GM21619 (cell line): ENCODE data around the gene PLXDC2.
"Not testable (repeated sequence)": the region's sequence is repeated elsewhere in the genome, so short reads cannot be mapped to it uniquely, and the experiment has no call there.

Source experiments
- ATAC-seq: cut with Tn5 transposase; IDR thresholded peaks from one replicate; pipeline ENCODE4 v1.9.1; 2021; ENCODE audit not compliant: unreplicated experiment

The PLXDC2 gene

DNA sequence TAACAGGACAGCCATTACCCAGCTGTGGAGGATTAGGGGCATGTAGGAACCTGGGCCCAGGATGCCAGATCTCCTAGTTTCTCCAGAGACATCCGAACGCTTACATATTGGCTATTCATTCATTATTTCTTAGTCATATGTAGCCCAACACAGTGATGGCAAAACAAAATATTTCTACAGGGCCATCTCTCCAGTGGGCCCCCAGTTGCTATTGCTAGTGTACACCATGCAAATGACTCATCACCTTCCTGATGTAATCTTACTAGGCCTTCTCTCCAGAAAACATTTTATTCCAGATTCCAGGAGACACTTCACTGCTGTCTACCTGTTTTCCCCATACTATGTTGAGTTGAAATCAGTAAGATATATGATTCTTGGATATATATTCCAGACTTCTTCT, 201.7 kb downstream of the PLXDC2 start:
- ATAC-seq, result no peak

DNA sequence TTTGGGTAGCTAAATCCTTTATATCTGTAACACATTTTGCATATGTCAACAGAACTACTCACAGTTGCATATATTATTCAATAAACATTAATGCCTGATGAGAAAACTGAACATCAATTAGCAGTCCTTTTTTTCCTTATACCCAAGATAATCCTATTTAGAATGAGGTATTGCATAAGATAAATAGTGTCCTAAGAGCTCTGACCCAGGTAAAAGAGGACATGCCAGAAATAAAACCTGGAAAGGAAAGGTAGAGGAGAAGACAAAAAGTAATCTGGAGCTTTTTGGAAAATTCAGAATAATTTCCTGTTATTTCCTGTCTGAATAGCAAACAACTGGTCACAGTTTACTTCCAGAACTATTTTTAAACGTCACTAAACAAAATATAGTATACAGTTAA, 204.4 kb downstream of the PLXDC2 start:
- ATAC-seq, result no peak

DNA sequence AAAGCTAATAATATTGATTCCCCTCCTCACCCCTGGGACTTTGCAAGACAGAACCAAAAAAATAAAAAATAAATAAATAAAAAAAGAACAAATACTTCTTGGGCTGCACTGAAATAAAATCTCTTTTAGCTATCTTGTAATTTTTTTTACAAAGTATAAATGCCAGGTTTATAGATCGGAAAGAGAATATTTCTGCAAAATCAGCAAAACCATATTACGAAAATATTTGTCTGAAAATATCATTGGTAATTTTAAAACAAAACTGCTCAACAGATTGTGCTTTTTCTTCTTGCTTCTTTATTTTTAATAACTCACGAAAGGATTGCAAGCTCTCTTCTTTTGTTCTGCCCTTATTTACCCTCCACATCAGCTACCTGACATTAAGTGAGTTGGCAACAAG, 213.3 kb downstream of the PLXDC2 start:
- ATAC-seq, result no peak

DNA sequence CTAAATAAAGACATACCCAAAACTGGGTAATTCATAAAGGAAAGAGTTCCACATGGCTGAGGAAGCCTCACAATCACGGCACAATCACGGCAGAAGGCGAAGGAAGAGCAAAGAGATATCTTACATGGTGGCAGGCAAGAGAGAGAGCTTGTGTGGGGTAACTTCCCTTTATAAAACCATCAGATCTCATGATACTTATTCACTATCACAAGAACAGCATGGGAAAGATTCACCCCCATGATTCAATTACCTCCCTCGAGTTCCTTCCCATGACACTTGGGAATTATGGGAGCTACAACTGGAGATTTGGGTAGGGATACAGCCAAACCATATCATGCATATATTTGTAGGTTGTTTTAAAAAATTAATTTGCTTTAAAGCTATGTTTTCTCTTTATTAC, 217.2 kb downstream of the PLXDC2 start:
- no peak for ATAC-seq

DNA sequence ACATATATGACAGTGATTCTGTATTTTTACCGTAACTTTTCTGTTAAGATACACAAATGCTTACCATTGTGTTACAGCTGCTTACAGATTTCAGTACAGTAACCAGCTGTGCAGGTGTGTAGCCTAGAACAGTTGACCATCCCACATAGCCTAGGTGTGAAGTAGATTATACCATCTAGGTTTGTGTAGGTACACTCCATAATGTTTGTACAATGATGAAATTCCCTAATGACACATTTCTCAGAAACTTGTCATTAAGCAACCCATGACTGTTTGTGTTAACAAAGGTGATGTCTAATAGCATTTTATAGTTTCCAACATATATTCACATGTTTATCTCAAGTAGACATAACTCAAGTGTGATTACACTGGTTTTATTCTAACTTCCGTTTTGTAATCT, 218.5 kb downstream of the PLXDC2 start:
- no peak for ATAC-seq

DNA sequence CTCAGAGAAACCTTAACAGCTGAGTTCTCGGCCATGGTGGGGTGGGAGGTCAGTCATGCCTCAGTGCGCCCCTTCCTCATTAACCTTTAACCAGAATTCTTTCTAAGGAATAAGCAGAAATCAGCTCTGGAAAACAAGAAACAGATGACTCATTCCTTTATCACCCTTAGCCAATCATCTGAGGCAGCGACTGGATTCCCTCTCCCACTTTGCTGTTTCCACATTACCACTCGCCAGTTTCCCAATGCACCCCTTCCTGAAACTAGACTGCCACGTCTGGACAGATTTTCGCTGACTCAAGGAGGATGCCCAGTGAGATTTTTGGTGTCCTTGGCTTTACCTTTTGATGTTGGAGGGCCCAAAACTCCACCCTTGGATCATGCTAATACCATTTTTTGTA, 223.8 kb downstream of the PLXDC2 start:
- no peak for ATAC-seq

DNA sequence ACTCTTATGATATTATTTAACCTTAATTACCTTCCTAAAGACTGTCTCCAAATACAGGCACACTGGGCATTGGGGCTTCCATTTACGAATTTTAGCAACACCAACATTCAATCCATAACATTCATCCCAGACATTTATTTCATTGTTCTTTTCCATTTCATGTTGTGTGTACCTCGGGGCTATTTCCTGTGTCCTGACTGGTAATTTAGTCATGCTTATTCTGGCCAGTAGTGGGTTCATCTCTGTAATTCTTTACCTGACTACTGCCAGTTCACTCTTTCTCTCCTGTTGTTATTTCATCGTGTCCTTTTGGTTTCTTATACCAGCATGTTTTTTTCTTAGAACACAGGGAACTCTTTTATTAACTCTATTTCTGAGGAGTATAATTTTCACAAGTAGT, 225.7 kb downstream of the PLXDC2 start:
- ATAC-seq, result no peak

DNA sequence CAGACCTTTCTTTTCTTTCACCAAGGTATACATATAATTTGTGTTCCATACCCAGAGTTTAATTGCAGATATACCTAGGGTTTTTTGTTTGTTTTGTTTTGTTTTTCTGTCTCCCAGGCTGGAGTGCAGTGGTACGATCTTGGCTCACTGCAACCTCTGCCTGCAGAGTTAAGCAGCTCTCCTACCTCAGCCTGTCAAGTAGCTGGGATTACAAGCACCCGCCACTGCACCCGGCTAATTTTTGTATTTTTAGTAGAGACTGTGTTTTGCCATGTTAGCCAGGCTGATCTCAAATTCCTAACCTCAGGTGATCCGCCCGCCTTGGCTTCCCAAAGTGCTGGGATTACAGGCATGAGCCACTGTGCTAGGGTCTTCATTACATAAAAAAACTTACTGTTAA, 228.9 kb downstream of the PLXDC2 start:
- not testable (repeated sequence) for ATAC-seq

DNA sequence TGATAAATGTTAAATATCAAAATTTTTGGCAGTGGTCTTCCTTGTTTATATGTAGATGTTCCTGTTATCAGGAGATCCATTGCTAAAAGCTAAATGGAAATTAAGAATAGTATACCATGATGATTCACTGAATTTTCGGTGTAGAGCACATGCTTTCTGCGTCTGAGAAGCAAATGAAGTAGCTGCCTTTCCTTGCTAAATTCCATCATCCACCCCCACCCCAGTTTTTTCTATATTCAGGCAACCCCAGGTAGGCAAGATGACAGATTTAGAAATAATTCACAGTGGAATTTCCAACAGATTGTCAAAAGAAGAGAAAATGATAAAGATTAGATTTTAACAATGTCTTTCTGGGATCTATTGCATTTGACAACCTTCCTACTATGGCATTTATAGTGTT, 231.9 kb downstream of the PLXDC2 start:
- ATAC-seq, result no peak

DNA sequence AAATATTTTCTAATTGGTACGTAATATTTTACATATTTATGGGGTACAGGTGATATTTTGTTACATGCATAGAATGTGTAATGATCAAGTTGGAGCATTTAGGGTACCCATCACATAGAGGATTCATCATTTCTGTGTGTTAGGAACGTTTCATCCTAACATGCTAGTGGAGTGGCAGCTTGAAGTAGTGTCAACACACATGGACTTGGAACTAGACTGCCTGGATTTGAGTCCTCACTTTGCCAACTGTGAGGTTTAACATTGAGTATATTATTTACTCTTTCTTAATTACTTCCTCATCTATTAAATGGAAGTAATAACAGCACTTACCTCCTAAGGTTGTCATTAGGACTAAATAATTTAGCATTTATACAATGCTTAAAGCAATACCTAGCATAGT, 241.9 kb downstream of the PLXDC2 start:
- no peak for ATAC-seq

DNA sequence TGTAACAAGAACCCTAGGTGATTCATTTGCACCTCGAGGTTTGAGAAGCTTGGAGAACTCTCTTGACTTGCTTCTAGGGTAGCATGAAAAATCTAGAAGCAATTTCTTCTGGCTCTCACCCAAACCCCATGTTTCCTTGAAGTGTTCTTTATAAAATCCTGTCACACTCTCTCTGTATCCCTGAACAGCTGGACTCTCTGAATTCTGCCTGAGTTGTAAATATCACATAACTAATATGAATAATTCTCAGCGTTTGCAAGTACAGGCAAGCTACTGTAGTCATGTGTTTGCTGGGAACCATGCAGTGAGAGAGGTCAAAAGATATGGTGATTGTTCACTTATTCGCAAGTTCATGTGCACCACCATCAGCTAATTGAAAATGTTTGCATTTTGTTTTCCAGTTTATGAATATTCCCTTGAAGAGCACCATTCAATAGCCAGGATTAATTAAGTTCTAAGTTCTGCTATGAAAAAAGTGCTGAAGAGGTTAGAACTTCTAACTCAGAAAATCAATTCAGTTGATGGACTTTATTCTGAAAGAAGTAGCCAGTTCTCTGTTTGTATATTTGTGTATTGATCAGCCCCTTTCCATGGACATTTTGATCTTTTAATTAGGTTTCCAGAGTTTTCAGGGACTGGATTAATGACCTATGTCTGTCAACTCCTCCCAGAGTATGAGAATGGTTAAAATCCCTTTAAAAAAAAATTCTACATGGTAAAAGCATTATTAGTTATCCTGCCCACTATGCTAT, 243.0 kb downstream of the PLXDC2 start:
- ATAC-seq, result no peak

DNA sequence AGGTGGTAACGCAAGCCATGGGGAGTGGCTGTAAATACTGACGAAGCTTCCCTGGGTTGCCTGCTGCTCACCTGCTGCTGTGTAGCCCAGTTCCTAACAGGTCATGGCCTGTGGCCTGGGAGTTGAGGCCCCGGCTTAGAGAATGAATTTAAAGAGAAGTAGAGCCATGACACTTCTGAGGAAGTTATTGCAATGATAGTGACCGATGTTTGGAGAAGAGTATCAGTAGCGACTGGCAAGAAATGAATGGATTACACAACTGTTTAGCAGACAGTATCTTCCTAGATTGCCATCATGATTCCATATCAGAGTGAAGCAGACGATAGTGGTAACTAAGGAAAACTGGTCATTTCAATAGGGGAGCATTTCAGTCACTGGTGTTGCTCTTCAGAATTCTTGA, 249.6 kb downstream of the PLXDC2 start:
- ATAC-seq, result no peak

DNA sequence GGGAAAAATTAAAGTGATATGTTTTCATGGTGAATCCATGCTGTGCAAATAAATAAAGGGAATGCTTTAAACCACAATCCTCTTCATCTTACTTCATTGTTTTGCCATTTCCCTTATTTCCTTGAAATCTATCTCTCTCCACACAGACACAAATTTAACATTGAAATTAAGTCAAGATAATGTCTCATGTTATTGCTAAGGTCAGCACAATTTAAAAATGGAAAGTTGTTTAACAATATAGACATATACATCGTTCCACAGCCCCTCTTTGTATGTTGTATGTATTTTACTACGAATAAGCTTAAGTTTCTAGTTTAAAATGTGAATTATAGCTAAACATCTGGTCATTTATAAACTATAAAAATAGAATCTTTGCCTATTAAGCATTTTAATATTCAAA, 256.9 kb downstream of the PLXDC2 start:
- ATAC-seq, result no peak

DNA sequence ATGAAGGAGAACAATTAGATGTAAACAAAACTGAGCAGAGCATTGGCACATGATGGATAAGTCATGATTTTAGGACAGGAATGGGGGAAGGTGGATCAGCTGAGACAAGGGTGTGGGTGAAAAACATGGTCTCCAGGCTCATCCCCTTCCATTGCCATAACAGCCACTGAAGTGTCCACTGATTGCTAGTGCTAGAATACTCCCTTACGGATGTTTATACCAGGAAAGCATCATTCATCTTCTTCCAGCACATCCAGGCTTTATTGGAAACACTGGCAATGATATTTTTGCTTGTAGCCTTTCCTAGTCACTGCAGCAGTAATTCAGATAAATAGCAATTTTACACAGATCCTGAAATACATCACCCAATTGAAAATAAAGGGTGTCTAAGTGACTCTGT, 259.5 kb downstream of the PLXDC2 start:
- ATAC-seq, result no peak

DNA sequence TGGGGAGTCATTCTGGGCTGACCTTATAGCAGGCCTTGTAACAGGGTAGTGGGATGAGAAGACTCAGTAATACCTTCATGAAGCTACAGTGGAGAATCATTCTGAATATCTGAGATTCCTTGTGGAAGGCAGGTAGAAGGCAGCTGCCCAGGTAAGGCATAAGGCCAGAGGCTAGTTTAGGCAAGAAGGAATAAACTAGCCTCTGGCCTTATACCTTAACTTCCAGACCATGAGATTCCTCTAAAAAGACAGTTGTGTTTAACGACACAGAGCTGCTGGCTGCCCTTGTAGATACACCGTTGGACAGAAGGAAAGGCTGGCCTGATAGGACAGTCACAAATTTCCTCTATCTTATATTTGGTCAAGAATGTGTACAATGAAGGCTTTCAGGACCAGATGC, 268.2 kb downstream of the PLXDC2 start:
- no peak for ATAC-seq

DNA sequence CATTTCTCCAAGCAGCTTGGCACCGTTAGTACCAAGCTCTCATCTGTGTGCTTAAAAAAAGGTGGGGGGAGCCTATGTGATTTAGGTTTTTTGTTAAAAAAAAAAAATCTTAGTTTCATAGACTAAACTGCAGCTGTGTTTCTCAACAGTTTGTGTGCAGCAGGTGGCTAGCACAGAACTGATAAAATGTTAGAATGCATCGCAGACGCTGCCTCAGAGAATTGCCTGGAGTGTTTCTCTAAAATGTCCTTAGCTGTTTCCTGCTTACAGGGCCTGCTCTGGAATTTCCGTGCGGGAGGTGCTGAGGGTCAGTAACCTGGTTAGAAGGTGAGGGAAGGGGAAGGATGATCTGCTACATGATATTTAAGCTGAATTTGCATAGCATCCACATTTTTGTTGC, 268.9 kb downstream of the PLXDC2 start:
- no peak for ATAC-seq

DNA sequence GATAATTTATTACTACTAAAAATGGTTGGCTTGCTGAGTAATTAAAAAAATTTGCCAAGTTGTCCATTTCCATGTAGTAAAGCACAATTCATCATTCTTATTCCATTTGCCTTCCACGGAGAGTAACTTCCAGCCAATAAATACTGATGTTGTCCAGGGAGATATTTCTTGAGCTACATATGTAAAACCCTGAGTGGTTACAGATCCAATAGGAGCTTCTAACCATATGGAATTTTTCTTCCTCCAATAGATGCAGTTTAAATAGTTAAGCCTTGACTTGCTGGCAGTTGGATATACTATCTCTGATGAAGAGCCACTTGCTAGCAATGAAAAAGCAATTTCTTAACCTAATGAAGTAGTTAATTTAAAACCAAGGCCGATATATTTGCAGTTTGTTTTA, 271.1 kb downstream of the PLXDC2 start:
- ATAC-seq, result no peak

DNA sequence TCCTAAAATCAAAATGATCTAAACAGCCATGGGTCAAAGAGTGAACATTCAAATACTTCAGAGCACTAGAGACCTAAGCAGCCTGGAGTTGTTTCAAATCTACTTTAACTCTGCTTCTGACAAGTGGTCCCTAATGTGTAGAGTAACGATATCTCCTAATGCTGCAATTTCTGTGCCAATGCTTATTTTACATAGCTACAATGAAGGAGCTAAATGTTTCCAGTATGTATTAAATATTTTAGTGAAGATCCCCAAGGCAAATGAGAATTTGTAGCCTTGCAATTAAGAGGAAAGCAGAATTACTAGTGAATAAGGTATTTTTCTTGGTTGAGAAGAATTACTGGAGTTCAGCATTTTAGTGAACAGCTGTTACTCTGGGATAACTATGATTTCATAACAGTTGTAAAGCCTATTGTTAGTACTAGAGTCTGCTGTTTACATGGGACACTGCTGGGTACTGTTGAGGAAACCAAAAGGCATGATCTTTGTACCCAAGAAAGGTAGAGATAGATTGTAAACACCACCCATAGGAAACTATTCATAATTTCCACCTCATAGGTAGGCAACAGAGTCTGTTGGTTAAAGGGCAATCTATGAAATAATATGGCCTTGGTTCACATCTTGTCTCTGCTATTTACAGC, 271.9 kb downstream of the PLXDC2 start:
- ATAC-seq, result no peak

DNA sequence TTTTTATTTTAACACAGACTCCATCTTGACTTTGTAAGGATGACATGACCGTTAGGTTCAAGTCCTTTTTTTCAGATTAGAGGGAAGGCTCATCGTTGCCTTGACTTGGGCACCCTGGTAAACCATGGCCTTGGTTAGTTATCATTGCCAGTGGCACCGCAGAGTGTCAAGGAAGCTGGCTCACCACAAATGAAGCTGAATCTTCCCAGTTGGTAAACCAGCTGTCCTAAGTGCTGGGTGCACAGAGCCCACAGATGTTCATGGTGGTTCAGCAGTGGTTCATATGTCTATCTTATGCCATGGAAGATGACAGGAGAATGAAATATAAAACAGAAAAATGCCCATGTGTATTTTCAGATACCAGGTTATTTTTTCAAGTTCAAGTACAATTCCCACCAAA, 273.6 kb downstream of the PLXDC2 start:
- no peak for ATAC-seq

DNA sequence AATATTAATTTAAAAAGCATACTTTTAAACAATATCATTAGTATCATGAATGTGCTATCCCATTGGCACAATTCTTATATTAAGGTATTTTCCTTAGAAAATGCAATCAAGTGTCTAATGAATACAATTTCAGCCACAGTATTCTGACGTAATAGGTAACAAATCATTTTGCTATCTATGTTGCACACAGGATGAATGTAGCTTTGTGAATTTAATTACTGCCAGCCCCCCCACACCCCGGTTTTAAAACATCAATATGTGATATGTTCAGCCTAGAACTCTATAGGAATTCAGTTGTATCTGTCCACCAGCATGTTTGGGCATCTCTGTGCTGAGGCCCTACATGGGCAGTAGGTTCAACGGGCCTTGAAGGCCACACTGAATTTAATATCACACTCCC, 274.6 kb downstream of the PLXDC2 start:
- no peak for ATAC-seq

DNA sequence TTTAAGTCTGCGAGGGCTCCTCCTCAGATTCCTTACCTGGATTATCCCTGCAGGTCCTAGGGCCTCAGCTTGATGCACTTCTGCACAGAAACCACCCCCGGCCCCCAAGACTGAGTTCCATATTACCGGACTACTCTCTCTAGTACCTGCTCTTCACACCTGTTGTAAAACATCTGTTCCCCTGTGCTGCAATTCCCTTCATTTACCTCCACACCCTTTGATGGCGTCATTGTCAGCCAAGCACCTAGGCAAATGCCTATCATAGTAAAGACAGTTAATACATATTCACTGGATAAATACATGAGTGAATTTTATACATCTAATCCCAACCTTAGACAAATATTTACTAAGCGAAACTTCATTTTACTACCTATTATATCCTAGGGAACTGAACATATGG, 275.5 kb downstream of the PLXDC2 start:
- ATAC-seq, result no peak

DNA sequence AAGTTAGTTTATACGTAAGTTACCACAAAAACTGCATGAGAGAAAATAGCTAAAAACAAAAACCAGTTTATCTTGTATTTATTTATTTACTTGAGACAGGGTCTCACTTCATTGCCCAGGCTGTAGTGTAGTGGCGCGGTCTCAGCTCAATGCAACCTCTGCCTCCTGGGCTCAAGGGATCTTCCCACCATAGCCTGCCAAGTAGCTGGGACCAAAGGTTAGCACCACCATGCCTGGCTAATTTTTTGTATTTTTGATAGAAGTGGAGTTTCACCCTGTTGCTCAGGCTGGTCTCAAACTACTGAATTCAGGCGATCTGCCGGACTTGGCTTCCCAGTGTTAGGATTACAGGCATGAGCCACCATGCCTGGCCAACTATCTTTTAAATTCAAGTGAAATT, 277.4 kb downstream of the PLXDC2 start:
- no peak for ATAC-seq
